Measurements from ENCODE around the gene PLPPR1. TPM values are rescaled to one million over a fixed set of nuclear protein-coding genes. Genes with fewer than 3 reads are reported as not detected.

Gene PLPPR1
- total RNA-seq, 6 experiments from 2014 or later, result not detected

DNA sequence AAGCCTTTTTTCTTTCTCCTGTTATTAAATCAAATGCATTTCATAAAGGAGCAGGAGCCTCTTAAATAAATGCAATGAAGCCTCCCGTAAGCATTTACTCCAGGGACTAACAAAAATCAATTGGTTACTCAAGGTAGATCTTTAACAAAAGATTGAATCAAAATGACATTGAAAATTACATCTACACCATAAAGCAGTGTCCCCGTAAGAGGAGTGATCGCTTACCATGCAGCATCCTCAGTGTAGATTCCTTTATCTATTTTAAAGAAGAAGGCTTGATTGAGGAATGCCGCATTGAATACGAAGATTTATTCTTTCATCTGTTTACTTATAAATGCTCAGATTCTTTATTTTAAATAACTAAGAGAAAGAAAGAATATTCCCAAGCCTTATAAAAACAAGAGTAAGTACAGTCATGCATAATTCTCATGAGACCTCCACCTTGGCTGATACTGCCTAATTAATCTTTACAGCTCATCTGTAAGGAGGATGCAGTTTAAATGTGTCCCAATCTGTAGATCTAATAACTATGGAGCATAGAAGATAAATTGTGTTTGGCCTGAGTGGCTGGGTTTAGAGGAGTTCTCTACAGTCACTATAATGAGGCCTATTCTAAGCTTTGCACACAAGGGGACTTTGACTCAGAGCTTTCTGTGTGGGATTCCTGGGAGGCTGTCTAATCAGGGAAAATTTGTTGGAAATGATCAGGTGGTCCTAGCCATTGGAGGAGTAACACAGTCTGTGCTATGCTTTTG, 55.1 kb downstream of the PLPPR1 start:
- no peak for TF ChIP-seq CTCF (IDR thresholded peaks at IDR 0.05)
- H3K36me3 Mint-ChIP-seq (ENCODE audit: low read depth), result no peaks in the 10 kb centered on the region; the same call in 1 of the 2 replicates
- H3K27ac Mint-ChIP-seq, result no peak overlapping the region
- H3K27me3 Mint-ChIP-seq (ENCODE audit: insufficient read depth), result 0 out of 2 replicates have a peak, but pooled peaks cover 1% of the 10 kb centered on the region
- no peak for DNase-seq
- peaks cover 67% of the 10 kb centered on the region for H3K9me3 Mint-ChIP-seq
- H3K4me3 Mint-ChIP-seq, result no peak overlapping the region
- H3K4me1 Mint-ChIP-seq (ENCODE audit: low read depth), result no peaks in the 10 kb centered on the region

DNA sequence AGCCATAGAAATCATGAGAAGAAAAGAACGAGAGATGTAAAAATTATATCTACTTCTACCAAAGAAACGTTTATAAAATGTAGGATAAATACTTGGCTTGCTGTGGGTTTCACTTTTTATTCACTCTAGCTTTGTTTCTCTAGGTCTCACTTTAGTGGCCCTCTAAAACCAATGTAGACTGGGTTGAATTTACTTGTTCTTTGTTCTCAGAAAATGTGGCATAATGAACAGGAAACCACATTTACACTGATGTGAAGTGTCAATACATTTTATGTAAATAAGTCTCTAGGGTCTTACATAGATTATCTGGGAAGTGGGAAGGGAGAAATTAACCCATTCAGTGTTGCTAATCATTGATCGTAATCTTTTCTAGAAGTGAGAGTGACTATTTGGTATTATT, 58.9 kb downstream of the PLPPR1 start:
- Mint-ChIP-seq H3K9me3 (peaks cover 44% of the 10 kb centered on the region), H3K4me3 (no peak overlapping the region), H3K4me1 (ENCODE audit: low read depth) (no peaks in the 10 kb centered on the region), H3K27me3 (ENCODE audit: insufficient read depth) (0 out of 2 replicates have a peak, but pooled peaks cover 1% of the 10 kb centered on the region), H3K36me3 (ENCODE audit: low read depth) (no peaks in the 10 kb centered on the region), H3K27ac (no peak overlapping the region)
- no peak for TF ChIP-seq CTCF (IDR thresholded peaks at IDR 0.05)
- no peak for DNase-seq

GRCh38 chr9:101092922-101093321, 64.4 kb downstream of the PLPPR1 start:
- H3K4me3 Mint-ChIP-seq, result no peak overlapping the region

GRCh38 chr9:101093620-101094019, 65.1 kb downstream of the PLPPR1 start:
- Mint-ChIP-seq H3K9me3 (peaks cover 39% of the 10 kb centered on the region), H3K36me3 (ENCODE audit: low read depth) (no peaks in the 10 kb centered on the region), H3K4me3 (no peak overlapping the region), H3K27ac (no peak overlapping the region), H3K4me1 (ENCODE audit: low read depth) (no peaks in the 10 kb centered on the region), H3K27me3 (ENCODE audit: insufficient read depth) (no peaks in the 10 kb centered on the region; the same call in 1 of the 2 replicates)
- no peak for TF ChIP-seq CTCF (IDR thresholded peaks at IDR 0.05)
- DNase-seq, result no peak

More at GRCh38 chr9:101092922-101093321, 64.4 kb downstream of the PLPPR1 start:
- Mint-ChIP-seq H3K27me3 (ENCODE audit: insufficient read depth) (no peaks in the 10 kb centered on the region; the same call in 1 of the 2 replicates), H3K27ac (no peak overlapping the region), H3K9me3 (peaks cover 38% of the 10 kb centered on the region), H3K4me1 (ENCODE audit: low read depth) (no peaks in the 10 kb centered on the region), H3K36me3 (ENCODE audit: low read depth) (no peaks in the 10 kb centered on the region)
- DNase-seq, result no peak
- TF ChIP-seq CTCF (IDR thresholded peaks at IDR 0.05), result no peak

DNA sequence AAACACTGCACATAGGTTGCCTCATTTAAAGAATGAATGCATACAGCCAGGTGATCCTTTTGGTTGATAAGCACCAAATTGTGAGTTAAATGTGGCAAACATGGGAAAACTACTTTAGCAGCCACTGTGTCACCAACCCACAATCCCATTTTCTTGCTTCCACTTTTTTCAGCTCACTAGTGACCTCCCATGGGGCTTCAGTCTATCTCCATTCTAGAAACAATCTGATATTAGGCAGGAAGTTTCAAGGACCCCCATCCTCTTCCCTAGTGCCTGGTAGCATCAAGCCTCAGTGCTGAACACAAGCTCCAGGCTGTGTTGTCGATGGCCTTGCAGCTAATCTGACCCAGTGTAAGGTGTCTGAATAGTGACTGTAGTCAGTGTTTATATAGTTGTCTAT, 66.2 kb downstream of the PLPPR1 start:
- H3K27ac Mint-ChIP-seq, result no peak overlapping the region
- H3K4me1 Mint-ChIP-seq (ENCODE audit: low read depth), result no peaks in the 10 kb centered on the region
- no peaks in the 10 kb centered on the region; the same call in 1 of the 2 replicates for H3K27me3 Mint-ChIP-seq (ENCODE audit: insufficient read depth)
- H3K4me3 Mint-ChIP-seq, result no peak overlapping the region
- TF ChIP-seq CTCF (IDR thresholded peaks at IDR 0.05), result no peak
- no peak for DNase-seq
- H3K9me3 Mint-ChIP-seq, result peaks cover 39% of the 10 kb centered on the region
- no peaks in the 10 kb centered on the region for H3K36me3 Mint-ChIP-seq (ENCODE audit: low read depth)

Data from HFFc6 (cell line).